HG03457 (cell line): ENCODE measurements around the gene WSCD1.

Experiments
- ATAC-seq: cut with Tn5 transposase; IDR thresholded peaks from one replicate; pipeline ENCODE4 v1.9.1; 2021; ENCODE audit warnings: moderate number of reproducible peaks; ENCODE audit not compliant: unreplicated experiment

The WSCD1 gene

GRCh38 chr17:6069539-6070429 is at the start of gene WSCD1:
TSS of gene WSCD1 (plus strand) at chr17:6070379. CDS start at chr17:6080659, 10,280 bp downstream.
- no peak for ATAC-seq

- ATAC-seq = no peak
Observed at GRCh38 chr17:6021011-6021400, 49.2 kb upstream of the WSCD1 start.

GRCh38 chr17:6021627-6022026 is 48.6 kb upstream of the WSCD1 start:
- ATAC-seq = no peak

GRCh38 chr17:6023036-6023831 is 46.9 kb upstream of the WSCD1 start:
- no peak for ATAC-seq

- no peak for ATAC-seq
Observed at GRCh38 chr17:6024576-6024975, 45.6 kb upstream of the WSCD1 start.

- ATAC-seq = no peak
Observed at GRCh38 chr17:6027342-6028024, 42.7 kb upstream of the WSCD1 start.

- no peak for ATAC-seq
Observed at GRCh38 chr17:6028294-6028693, 41.9 kb upstream of the WSCD1 start.

GRCh38 chr17:6035801-6036394 is 34.3 kb upstream of the WSCD1 start:
- ATAC-seq = no peak

- no peak for ATAC-seq
Observed at GRCh38 chr17:6040504-6040903, 29.7 kb upstream of the WSCD1 start.

- ATAC-seq = no peak
Observed at GRCh38 chr17:6041246-6041645, 28.9 kb upstream of the WSCD1 start.

- ATAC-seq = no peak
Observed at GRCh38 chr17:6043405-6043804, 26.8 kb upstream of the WSCD1 start.

- no peak for ATAC-seq
Observed at GRCh38 chr17:6044261-6044660, 25.9 kb upstream of the WSCD1 start.

- ATAC-seq = no peak
Observed at GRCh38 chr17:6045621-6046357, 24.4 kb upstream of the WSCD1 start.

- no peak for ATAC-seq
Observed at GRCh38 chr17:6046431-6046830, 23.7 kb upstream of the WSCD1 start.

GRCh38 chr17:6046931-6047330 is 23.2 kb upstream of the WSCD1 start:
- no peak for ATAC-seq

- ATAC-seq = no peak
Observed at GRCh38 chr17:6047966-6048365, 22.2 kb upstream of the WSCD1 start.

GRCh38 chr17:6048486-6048885 is 21.7 kb upstream of the WSCD1 start:
- no peak for ATAC-seq

GRCh38 chr17:6052926-6053325 is 17.3 kb upstream of the WSCD1 start:
- no peak for ATAC-seq

- no peak for ATAC-seq
Observed at GRCh38 chr17:6054372-6054771, 15.8 kb upstream of the WSCD1 start.

- ATAC-seq = no peak
Observed at GRCh38 chr17:6056104-6056503, 14.1 kb upstream of the WSCD1 start.
